ENCODE data around the gene ZBTB3. TPM values are rescaled to one million over a fixed set of nuclear protein-coding genes. Genes with fewer than 3 reads are reported as not detected.

Gene ZBTB3
- total and polyA plus RNA-seq, 9 of the 15 experiments (the other 6 are each of a cell fraction or from before 2014, with no cell fraction given): 1.9 to 10.0 (median 4.9) TPM

DNA sequence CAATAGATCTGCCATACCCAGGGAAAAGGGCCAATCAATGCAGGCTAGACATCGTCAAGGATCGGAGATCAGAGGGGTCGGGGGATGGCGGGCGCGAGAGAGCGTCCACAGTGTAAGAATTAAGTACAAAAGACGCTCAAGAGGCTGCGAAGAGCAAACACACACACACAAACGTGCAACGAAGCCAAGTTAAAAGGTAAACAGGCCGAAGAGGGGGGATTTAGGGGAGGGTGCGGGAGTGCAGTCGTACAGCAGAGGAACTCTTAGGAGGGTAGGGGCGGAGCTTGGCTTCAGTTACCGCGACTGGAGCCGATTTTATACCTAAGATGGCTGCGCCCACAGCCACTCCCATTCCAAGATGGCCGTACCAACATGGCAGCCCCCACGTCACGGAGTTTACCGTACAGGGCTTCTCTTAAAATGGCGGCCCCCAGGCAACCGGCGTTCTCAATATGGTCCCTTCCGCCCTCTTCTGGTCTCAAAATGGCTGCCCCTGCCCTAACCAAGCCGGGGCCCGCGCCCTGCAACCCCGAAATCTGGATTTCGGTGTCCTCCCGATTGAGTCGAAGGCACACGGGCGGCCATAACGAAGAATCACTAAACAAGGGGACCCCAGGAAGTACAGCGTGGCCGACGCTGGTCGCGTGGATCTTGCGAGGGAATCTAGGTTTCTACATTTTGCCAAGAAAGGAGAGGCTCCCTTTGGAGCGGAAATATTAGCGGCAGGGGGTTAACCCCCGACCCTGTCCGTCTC lies 44.5 kb downstream of the ZBTB3 start (continued):
- TF ChIP-seq ZNF311 (CRISPR knock-in tag; IDR thresholded peaks at IDR 0.05): no peak
- TF ChIP-seq ZNF217 (CRISPR knock-in tag; IDR thresholded peaks at IDR 0.05): no peak
- TF ChIP-seq LEF1 (IDR thresholded peaks at IDR 0.05): no peak
- TF ChIP-seq SMARCA5 (IDR thresholded peaks at IDR 0.05): no peak
- no peak for TF ChIP-seq CC2D1A (IDR thresholded peaks at IDR 0.05)
- TF ChIP-seq HLTF (IDR thresholded peaks at IDR 0.05): no peak
- TF ChIP-seq MTF1 (CRISPR knock-in tag; IDR thresholded peaks at IDR 0.05; ENCODE audit: borderline replicate concordance): no peak
- no peak for TF ChIP-seq RBM17 (IDR thresholded peaks at IDR 0.05; ENCODE audit: borderline replicate concordance, low read depth, low read length)
- TF ChIP-seq ZNF512 (tag; IDR thresholded peaks at IDR 0.05): no peak
- no peak for TF ChIP-seq RFX5 (IDR thresholded peaks at IDR 0.05; ENCODE audit: low read depth, low read length)
- no peak for TF ChIP-seq POU5F1 (IDR thresholded peaks at IDR 0.05; ENCODE audit: borderline replicate concordance, low read depth, low read length, partially characterized antibody)
- TF ChIP-seq ZNF263 (CRISPR knock-in tag; IDR thresholded peaks at IDR 0.05; ENCODE audit: borderline replicate concordance): no peak
- no peak for TF ChIP-seq ZMIZ1 (IDR thresholded peaks at IDR 0.05; ENCODE audit: low read depth in 2 of 2, low read length in 2 of 2)
- TF ChIP-seq ZNF274 (IDR thresholded peaks at IDR 0.05; ENCODE audit: borderline replicate concordance, low read depth, low read length): no peak

Data from K562 (cell line).